ENCODE results near the gene FBL.

- TF ChIP-seq RAD21 (IDR thresholded peaks at IDR 0.05 in 1 of 2, conservative IDR thresholded peaks at IDR 0.05 in 1 of 2; ENCODE audit: low read depth in 2 of 2, low read length in 2 of 2) (no peak), EP300 (IDR thresholded peaks at IDR 0.05; ENCODE audit: borderline replicate concordance in 1 of 2, low read depth in 2 of 2, low read length in 2 of 2) (no peak), CTCF (IDR thresholded peaks at IDR 0.05; ENCODE audit: control extremely low read depth in 1 of 3, insufficient read depth in 1 of 3, low read depth in 1 of 3, low read length in 3 of 3) (no peak), POLR2AphosphoS5 (IDR thresholded peaks at IDR 0.05; ENCODE audit: low read depth, low read length) (no peak)
Observed at GRCh38 chr19:39842693-39843435, 3.3 kb downstream of the FBL start.
